Measurements from ENCODE around the gene GASK1B.
A peak's percentile ranks its signal among the peaks of the same experiment; 100 is the strongest.

The GASK1B gene

GRCh38 chr4:158186815-158187214 lies 14.0 kb upstream of the GASK1B start:
- no peak for DNase-seq (ENCODE audit: low read depth, low spot score)
- no peaks in the 10 kb centered on the region for H3K9me3 ChIP-seq (ENCODE audit: control insufficient read depth, insufficient read depth, low read length)
- no peaks in the 10 kb centered on the region for H3K4me1 ChIP-seq (ENCODE audit: control insufficient read depth, insufficient read depth, low read length)
- no peak overlapping the region for H3K4me3 ChIP-seq (ENCODE audit: low read length)
- no peak overlapping the region for H3K27ac ChIP-seq (ENCODE audit: low read length)
- H3K36me3 ChIP-seq (ENCODE audit: control insufficient read depth, insufficient read depth, low read length), result no peaks in the 10 kb centered on the region
- H3K27me3 ChIP-seq (ENCODE audit: control insufficient read depth, insufficient read depth, low read length), result no peaks in the 10 kb centered on the region
- WGBS (ENCODE audit: insufficient coverage, insufficient read length), result no CpG with 5 or more reads among the region's 2 CpGs

DNA sequence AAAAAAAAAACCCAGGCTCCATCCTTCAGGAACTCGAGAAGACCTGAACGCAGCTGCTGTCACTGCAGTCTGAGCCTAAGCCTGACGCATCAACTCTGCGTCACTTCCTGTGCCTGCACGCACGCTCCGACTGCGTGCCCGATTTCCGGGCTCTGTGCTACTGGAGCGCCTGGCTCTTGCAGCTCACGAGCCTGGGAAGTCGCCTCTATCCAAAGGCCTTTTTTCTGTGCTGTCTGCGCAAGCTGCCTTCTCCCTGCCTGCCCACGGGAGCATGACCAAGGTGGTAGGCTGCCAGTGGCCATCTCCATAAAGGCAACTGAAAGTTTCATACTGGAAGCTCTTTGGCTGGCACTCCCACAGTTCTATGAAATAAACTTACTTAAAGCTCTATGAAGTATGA lies 9.9 kb upstream of the GASK1B start:
- WGBS (ENCODE audit: insufficient coverage, insufficient read length), result no CpG with 5 or more reads among the region's 15 CpGs
- Histone ChIP-seq H3K4me1 (ENCODE audit: control insufficient read depth, insufficient read depth, low read length) (no peaks in the 10 kb centered on the region), H3K27me3 (ENCODE audit: control insufficient read depth, insufficient read depth, low read length) (no peaks in the 10 kb centered on the region), H3K36me3 (ENCODE audit: control insufficient read depth, insufficient read depth, low read length) (no peaks in the 10 kb centered on the region), H3K9me3 (ENCODE audit: control insufficient read depth, insufficient read depth, low read length) (no peaks in the 10 kb centered on the region), H3K4me3 (ENCODE audit: low read length) (no peak overlapping the region; the same call in 1 of the 2 replicates), H3K27ac (ENCODE audit: low read length) (no peak overlapping the region)
- DNase-seq (ENCODE audit: low read depth, low spot score), result no peak

DNA sequence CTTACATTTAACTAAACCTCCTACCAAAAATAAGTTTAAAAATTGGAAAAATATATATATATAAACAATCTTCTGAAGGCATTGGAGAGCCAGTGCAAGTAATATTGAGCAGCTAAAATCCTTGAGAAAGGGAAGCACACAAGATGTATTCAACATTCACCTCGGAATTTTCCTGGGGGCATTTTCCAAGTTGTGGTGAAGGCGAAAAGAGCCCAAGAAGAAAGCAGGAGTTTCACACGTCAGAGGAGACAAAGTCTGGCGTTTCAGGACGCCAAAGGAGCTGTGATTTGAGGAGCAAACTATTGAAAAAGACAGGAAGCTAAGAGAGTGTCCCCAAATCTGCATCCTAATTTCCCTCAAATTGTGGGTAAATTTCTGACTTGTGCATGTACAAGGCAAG lies 9.1 kb upstream of the GASK1B start:
- Histone ChIP-seq H3K9me3 (ENCODE audit: control insufficient read depth, insufficient read depth, low read length) (no peaks in the 10 kb centered on the region), H3K27me3 (ENCODE audit: control insufficient read depth, insufficient read depth, low read length) (no peaks in the 10 kb centered on the region), H3K4me3 (ENCODE audit: low read length) (no peak overlapping the region), H3K36me3 (ENCODE audit: control insufficient read depth, insufficient read depth, low read length) (no peaks in the 10 kb centered on the region), H3K4me1 (ENCODE audit: control insufficient read depth, insufficient read depth, low read length) (no peaks in the 10 kb centered on the region), H3K27ac (ENCODE audit: low read length) (no peak overlapping the region)
- no CpG with 5 or more reads among the region's 5 CpGs for WGBS (ENCODE audit: insufficient coverage, insufficient read length)
- no peak for DNase-seq (ENCODE audit: low read depth, low spot score)

DNA sequence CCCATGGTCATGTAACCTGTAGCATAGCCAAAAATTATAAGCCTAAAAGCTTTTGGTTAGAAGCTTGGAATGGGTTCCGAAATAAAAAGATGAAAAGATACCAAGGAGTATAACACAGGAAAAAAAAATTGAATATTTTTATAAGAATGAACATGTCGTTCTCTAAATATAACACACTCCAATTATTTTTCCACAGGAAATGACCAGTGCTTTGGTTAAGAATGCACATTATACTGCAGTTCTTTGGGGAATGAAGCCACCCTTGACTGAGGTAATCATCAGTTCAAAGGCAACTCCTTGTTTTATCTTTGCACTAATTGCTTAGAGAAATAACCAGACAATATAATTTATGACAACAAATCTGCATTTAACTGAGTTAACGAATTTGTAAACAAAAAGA lies 6.6 kb upstream of the GASK1B start:
- Histone ChIP-seq H3K27me3 (ENCODE audit: control insufficient read depth, insufficient read depth, low read length) (no peaks in the 10 kb centered on the region), H3K27ac (ENCODE audit: low read length) (no peak overlapping the region), H3K4me1 (ENCODE audit: control insufficient read depth, insufficient read depth, low read length) (no peaks in the 10 kb centered on the region), H3K36me3 (ENCODE audit: control insufficient read depth, insufficient read depth, low read length) (no peaks in the 10 kb centered on the region), H3K9me3 (ENCODE audit: control insufficient read depth, insufficient read depth, low read length) (no peaks in the 10 kb centered on the region), H3K4me3 (ENCODE audit: low read length) (no peak overlapping the region)
- DNase-seq (ENCODE audit: low read depth, low spot score), result no peak
- WGBS (ENCODE audit: insufficient coverage, insufficient read length), result no CpG with 5 or more reads among the region's 3 CpGs

- H3K9me3 ChIP-seq (ENCODE audit: control insufficient read depth, insufficient read depth, low read length), result no peaks in the 10 kb centered on the region
- H3K27me3 ChIP-seq (ENCODE audit: control insufficient read depth, insufficient read depth, low read length), result no peaks in the 10 kb centered on the region
- H3K4me1 ChIP-seq (ENCODE audit: control insufficient read depth, insufficient read depth, low read length), result no peaks in the 10 kb centered on the region
- H3K36me3 ChIP-seq (ENCODE audit: control insufficient read depth, insufficient read depth, low read length), result no peaks in the 10 kb centered on the region
- no peak for DNase-seq (ENCODE audit: low read depth, low spot score)
- H3K27ac ChIP-seq (ENCODE audit: low read length), result no peak overlapping the region
- no peak overlapping the region for H3K4me3 ChIP-seq (ENCODE audit: low read length)
Observed at GRCh38 chr4:158176776-158177175, 4.0 kb upstream of the GASK1B start.

GRCh38 chr4:158176108-158176507 lies 3.3 kb upstream of the GASK1B start:
- H3K27me3 ChIP-seq (ENCODE audit: control insufficient read depth, insufficient read depth, low read length), result no peaks in the 10 kb centered on the region
- WGBS (ENCODE audit: insufficient coverage, insufficient read length), result no CpG with 5 or more reads among the region's 2 CpGs
- no peak for DNase-seq (ENCODE audit: low read depth, low spot score)

GRCh38 chr4:158170691-158171561 lies 1.9 kb downstream of the GASK1B start:
- no peaks in the 10 kb centered on the region for H3K9me3 ChIP-seq (ENCODE audit: control insufficient read depth, insufficient read depth, low read length)
- DNase-seq (ENCODE audit: low read depth, low spot score), result peak; percentile 20
- H3K27me3 ChIP-seq (ENCODE audit: control insufficient read depth, insufficient read depth, low read length), result no peaks in the 10 kb centered on the region
- H3K4me3 ChIP-seq (ENCODE audit: low read length), result no peak overlapping the region
- WGBS (ENCODE audit: insufficient coverage, insufficient read length), result no CpG with 5 or more reads among the region's 42 CpGs
- no peak overlapping the region for H3K27ac ChIP-seq (ENCODE audit: low read length)
- no peaks in the 10 kb centered on the region for H3K4me1 ChIP-seq (ENCODE audit: control insufficient read depth, insufficient read depth, low read length)
- no peaks in the 10 kb centered on the region for H3K36me3 ChIP-seq (ENCODE audit: control insufficient read depth, insufficient read depth, low read length)

More at GRCh38 chr4:158176108-158176507, 3.3 kb upstream of the GASK1B start:
- Histone ChIP-seq H3K4me3 (ENCODE audit: low read length) (no peak overlapping the region), H3K4me1 (ENCODE audit: control insufficient read depth, insufficient read depth, low read length) (no peaks in the 10 kb centered on the region), H3K27ac (ENCODE audit: low read length) (no peak overlapping the region), H3K9me3 (ENCODE audit: control insufficient read depth, insufficient read depth, low read length) (no peaks in the 10 kb centered on the region), H3K36me3 (ENCODE audit: control insufficient read depth, insufficient read depth, low read length) (no peaks in the 10 kb centered on the region)

GRCh38 chr4:158169931-158170690 lies 2.7 kb downstream of the GASK1B start:
- no peak for DNase-seq (ENCODE audit: low read depth, low spot score)
- H3K27ac ChIP-seq (ENCODE audit: low read length), result no peak overlapping the region
- H3K4me1 ChIP-seq (ENCODE audit: control insufficient read depth, insufficient read depth, low read length), result no peaks in the 10 kb centered on the region
- no peaks in the 10 kb centered on the region for H3K36me3 ChIP-seq (ENCODE audit: control insufficient read depth, insufficient read depth, low read length)
- no peaks in the 10 kb centered on the region for H3K27me3 ChIP-seq (ENCODE audit: control insufficient read depth, insufficient read depth, low read length)
- no peaks in the 10 kb centered on the region for H3K9me3 ChIP-seq (ENCODE audit: control insufficient read depth, insufficient read depth, low read length)
- WGBS (ENCODE audit: insufficient coverage, insufficient read length), result 100% methylated on average over 2 of the region's 18 CpGs
- no peak overlapping the region for H3K4me3 ChIP-seq (ENCODE audit: low read length)

GRCh38 chr4:158169506-158169905 lies 3.3 kb downstream of the GASK1B start:
- DNase-seq (ENCODE audit: low read depth, low spot score), result no peak
- no CpG with 5 or more reads among the region's 3 CpGs for WGBS (ENCODE audit: insufficient coverage, insufficient read length)
- Histone ChIP-seq H3K9me3 (ENCODE audit: control insufficient read depth, insufficient read depth, low read length) (no peaks in the 10 kb centered on the region), H3K27ac (ENCODE audit: low read length) (no peak overlapping the region), H3K4me3 (ENCODE audit: low read length) (no peak overlapping the region), H3K36me3 (ENCODE audit: control insufficient read depth, insufficient read depth, low read length) (no peaks in the 10 kb centered on the region), H3K27me3 (ENCODE audit: control insufficient read depth, insufficient read depth, low read length) (no peaks in the 10 kb centered on the region), H3K4me1 (ENCODE audit: control insufficient read depth, insufficient read depth, low read length) (no peaks in the 10 kb centered on the region)

DNA sequence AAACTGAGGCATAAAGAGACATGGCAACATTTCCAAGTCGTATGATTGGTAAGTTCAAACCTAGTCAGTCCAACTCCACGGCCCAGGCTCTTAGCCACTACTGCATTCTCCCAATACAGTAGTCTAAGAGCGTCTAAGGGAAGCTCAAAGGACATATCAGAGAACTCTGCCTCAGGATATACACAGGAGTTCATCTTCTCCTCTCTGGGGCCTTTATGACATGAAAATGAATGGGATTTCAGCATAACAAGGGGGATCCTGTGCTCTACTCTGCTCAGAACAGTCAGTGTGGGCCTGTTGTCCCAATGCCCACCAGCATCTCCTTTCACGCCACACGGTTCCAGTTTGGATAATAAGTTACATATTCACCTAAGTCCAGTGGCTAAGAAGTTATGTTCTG lies 4.2 kb downstream of the GASK1B start:
- Histone ChIP-seq H3K36me3 (ENCODE audit: control insufficient read depth, insufficient read depth, low read length) (no peaks in the 10 kb centered on the region), H3K4me3 (ENCODE audit: low read length) (no peak overlapping the region)
- WGBS (ENCODE audit: insufficient coverage, insufficient read length), result no CpG with 5 or more reads among the region's 5 CpGs

More for the DNA sequence above, 4.2 kb downstream of the GASK1B start:
- no peaks in the 10 kb centered on the region for H3K4me1 ChIP-seq (ENCODE audit: control insufficient read depth, insufficient read depth, low read length)
- H3K27me3 ChIP-seq (ENCODE audit: control insufficient read depth, insufficient read depth, low read length), result no peaks in the 10 kb centered on the region
- H3K27ac ChIP-seq (ENCODE audit: low read length), result no peak overlapping the region
- no peak for DNase-seq (ENCODE audit: low read depth, low spot score)
- no peaks in the 10 kb centered on the region for H3K9me3 ChIP-seq (ENCODE audit: control insufficient read depth, insufficient read depth, low read length)

All from iPS DF 6.9 (cell line).